ENCODE measurements around the gene SNORC.

GRCh38 chr2:232876161-232876977 is 6.3 kb downstream of the SNORC start:
- TF ChIP-seq, protein P1, sequence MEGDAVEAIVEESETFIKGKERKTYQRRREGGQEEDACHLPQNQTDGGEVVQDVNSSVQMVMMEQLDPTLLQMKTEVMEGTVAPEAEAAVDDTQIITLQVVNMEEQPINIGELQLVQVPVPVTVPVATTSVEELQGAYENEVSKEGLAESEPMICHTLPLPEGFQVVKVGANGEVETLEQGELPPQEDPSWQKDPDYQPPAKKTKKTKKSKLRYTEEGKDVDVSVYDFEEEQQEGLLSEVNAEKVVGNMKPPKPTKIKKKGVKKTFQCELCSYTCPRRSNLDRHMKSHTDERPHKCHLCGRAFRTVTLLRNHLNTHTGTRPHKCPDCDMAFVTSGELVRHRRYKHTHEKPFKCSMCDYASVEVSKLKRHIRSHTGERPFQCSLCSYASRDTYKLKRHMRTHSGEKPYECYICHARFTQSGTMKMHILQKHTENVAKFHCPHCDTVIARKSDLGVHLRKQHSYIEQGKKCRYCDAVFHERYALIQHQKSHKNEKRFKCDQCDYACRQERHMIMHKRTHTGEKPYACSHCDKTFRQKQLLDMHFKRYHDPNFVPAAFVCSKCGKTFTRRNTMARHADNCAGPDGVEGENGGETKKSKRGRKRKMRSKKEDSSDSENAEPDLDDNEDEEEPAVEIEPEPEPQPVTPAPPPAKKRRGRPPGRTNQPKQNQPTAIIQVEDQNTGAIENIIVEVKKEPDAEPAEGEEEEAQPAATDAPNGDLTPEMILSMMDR (IDR thresholded peaks at IDR 0.05) = no peak
- no peak for TF ChIP-seq POLR2A (IDR thresholded peaks at IDR 0.05)

All from lower leg skin (tissue), 3 donors.